SH-SY5Y (cell line): Measurements from ENCODE around the gene PPFIBP2.

Experiments used
- GATA2 ChIP-seq: IDR thresholded peaks from 2 replicates; pipeline ENCODE4 v1.6.1; 2011; ENCODE audit warnings: mild to moderate bottlenecking, low read depth, low read length
- GATA3 ChIP-seq: IDR thresholded peaks from 2 replicates; pipeline ENCODE4 v1.6.1; 2011; ENCODE audit warnings: low read depth, mild to moderate bottlenecking, low read length, moderate library complexity

DNA sequence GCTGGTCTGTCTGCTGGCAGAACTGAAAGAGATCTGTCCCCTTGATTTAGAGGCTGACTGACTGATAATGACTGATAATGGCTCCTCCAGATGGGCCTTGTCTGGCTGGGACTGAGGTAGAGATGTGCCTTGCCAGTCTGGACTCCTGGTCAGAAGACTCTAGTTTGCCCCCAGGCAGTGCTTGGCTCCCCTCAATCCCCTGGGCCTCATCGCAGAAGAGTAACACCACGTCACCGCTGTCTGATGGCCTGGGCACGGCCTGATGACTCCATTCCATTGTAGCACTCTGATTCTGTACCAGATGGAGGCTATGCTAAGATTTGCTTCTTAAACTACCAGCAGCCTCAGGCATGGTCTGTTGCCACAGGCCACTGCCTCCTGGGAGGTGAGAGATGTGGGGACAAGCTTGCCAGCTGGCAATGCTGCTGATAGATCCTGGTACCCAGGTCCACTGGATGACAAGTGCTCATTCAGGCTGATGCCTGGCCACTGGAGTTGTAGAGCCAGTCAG lies 140.5 kb downstream of the PPFIBP2 start:
- peak; percentile 76 for TF ChIP-seq GATA2
- TF ChIP-seq GATA3, result no peak
